ENCODE measurements around the gene CFAP299.

Gene CFAP299

DNA sequence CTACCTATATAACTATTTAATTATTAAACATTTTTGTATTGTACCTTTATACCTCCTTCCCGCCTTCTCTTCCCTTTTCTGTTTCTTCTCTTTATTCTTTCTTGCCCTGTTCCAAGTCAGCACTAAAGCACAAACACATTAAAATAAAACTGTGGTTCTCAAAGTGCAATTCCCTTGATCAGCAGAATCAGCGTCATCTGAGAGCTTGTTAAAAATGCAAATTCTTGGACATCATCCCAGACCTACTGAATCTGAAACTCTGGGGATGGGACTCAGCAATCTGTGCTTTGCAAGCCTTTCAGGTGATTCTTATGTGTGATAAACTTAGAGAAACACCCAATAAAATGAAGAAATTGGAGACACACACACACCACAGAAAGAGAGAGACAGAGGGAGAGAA, 516.5 kb downstream of the CFAP299 start:
- DNase-seq: no peak

DNA sequence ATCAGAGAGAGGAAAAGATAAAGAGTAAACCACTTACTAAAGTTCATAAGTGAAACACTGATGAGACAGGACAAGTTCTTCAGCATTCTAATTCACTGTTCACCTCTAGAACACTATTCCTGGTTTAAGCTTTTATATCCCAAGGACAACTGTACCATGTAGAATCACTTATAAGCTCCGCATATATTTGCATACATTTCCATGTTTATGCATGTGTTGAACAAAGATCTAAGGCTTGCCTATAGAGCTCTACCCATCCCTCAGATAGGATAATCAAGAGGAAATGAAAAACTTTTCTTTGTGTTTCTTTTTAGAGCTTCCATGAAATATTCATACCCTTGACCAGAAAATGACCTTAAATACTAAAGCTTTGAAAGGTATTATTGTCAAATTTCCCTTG, 538.0 kb downstream of the CFAP299 start:
- no peak for DNase-seq

DNA sequence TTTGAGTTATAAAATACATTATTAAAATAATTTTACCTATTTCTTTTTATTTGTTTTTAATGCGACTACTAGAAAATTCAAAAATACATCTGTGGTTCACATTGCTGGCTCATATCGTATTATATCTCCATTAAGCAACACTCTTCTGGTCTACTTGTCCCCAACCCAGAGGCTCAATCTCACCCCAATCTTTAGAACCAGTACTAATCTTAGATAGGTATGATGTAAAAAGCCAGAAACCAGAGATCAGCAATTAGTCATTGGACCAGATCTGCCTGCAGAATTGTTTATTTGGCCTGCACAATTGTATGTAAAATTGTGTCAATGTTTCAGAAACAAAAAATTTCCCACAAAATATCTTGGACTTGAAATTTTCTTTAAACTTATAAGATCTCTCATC, 539.4 kb downstream of the CFAP299 start:
- DNase-seq: no peak

DNA sequence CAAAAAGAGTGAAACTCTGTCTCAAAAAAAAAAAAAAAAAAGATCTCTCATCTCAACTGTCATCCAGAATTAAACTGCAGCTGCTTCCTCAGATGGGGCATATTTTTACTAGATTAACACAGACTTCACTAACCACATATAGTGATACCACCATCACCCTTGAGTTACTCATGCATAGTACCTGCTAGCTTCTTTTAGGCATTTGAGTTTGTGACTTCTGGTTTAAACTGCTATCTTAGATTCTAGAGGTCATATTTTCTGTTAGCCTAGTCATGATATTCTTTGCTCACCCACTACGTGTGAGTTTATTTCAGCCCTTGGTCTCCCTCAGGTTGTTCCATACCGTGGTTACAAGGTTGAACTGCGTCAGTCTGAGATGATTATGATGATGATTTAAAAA, 540.1 kb downstream of the CFAP299 start:
- DNase-seq: no peak

DNA sequence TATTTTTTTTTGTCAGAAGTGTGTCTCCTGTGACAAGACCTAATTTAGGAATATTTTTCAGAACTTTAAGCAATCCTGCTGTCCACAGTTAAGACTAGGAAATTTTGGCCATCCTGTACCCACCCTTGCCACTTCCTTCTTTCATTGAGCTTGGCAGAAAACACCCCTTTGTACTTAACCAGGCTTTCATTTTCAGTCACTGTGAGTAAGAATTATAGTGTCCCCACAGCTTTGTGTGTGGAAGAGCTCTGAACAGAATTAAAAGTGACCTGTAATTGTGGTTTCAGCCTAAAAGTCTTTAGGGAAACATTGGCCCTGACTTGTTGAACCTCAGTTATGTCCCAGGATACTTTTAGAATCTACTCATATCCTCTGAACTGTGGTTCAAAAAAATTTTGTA, 541.3 kb downstream of the CFAP299 start:
- no peak for DNase-seq

DNA sequence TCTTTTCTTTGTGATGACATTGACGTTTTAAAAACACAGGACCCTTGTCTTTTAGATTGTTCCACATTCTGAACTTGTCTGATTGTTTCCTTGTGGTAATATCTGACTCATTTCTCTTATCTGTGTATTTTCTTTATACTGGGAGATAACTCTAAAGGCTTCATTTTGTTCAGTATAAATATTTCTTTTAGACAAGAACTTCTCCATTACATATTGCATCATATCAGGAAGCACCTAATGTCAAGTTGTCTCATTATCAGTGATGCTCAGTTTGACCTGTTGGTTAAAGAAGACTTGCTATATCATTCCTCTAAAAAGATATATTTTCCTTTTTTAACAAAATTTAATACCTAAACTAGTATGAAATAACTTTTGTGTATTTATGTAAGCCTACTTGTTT, 542.7 kb downstream of the CFAP299 start:
- DNase-seq: no peak

DNA sequence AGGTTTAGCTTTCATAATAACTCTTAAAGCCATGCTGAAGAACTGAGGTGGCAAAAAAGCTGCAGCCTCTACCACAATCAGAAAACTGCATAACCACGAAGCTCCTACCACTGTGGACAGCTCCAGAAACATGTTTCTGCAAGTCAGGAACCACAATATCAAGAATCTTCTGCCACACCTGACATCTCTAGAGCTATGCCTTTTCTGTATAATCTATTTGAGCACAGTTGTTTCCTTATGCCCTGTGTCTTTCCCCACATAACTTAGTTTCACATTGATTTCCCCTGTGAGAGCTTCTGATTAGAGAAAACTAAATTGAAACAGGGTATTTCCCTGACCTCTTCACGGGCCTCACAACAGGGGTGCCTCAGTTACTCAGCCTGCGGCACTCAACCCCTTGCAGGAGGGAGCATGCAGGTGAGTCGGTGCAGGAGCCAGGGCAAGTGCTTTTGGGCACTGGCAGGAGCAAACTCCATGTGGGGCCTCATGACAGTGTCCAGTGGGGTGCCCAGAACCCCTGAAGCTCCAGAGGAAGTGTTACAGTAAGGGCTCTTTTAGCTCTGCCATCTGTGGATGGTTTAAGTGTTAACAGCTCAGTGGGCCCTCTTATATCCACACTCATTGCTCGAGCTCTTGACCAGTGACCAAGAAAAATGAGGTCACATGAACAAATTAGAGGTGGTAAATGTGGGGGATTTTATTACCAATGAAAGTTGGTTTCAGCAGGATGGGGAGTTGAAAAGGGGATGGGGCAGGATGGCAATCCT, 562.2 kb downstream of the CFAP299 start:
- no peak for DNase-seq

DNA sequence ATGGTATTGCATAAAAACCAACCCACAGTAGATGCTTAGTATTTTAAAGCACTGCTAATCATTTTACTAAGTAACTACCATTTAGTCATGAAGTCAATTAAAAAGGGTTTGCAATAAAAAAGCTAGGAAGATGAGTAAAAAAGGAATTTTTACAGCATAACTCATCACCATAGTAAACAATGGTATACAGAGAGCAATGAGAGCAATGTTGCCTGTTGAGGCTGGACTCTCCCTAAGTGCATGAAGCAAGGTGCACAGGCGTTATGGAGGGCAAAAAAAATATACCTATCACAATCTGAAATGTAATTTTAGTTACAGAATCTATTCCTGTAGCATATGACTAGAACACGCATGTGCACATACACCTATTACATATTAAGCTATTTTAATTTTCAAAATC, 565.4 kb downstream of the CFAP299 start:
- DNase-seq: no peak

DNA sequence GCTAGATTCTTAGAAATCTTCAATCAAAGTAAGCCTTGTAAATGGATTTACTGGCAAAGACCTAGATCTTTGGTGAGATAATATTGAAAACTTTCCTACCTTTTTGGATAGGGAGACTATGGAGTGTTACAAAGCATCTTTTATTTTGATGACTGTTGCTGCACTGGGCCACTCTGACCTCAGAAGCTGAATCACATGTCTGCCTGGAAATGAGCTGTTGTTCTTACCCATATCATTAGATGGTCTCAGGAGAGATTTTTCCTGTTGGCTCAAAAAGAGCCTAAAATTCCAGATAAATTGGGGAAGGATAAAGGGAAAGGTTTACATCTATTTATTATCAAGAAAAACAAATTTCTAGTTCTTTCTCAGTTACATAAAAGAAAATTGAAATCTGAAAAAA, 567.5 kb downstream of the CFAP299 start:
- no peak for DNase-seq

DNA sequence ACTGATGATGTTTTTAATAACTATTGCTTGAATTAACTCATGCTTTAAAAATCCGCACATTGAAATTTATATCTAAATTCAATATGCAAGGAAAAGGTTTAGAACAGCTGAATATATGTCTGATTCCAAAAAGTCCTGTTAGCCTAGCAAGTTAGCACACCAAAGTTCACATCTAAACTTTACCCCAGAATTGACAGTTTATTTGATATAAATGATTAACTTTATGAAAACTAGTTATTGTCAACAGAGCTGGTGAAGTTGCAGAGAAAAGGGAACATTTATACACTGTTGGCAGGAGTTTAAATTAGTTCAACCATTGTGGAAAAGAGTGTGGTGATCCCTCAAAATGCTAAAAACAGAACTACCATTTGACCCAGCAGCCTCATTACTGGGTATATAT, 574.4 kb downstream of the CFAP299 start:
- DNase-seq: no peak

DNA sequence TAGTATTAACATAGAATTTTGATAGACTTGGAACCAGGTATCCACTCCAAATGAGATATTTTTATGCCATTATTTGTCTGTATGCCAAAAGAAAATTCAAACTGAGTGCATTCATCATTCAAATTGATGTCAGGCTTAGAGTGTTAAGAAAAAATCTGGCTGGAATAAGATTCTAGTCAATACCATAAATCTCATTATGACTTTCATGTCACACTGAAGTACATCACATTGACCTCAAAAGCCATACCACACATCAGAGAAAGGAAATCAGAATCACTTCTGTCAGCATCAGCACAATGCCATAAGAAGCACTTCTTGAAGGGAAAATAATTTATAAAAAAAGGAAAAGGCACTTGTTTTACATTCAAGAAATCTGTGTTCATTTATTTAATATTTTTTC, 575.9 kb downstream of the CFAP299 start:
- no peak for DNase-seq

DNA sequence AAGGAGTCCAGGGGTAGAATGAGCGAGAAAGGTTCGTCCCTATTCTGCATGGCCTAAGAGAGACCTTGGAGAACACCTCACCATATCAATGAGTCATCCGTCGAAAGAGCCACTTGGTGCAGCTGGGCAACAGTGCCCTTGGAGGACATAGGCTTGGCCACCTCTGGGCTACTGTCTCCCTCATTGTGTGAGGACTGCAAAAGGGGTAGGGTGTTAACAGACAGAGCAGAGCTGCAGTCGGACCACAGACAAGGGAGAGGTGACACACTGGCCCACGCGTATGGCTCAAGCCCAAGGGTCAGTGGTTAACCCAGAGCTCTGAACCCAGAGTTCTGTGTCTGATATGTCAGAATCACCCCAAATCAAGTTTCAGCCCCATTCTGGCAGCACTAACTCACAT, 576.8 kb downstream of the CFAP299 start:
- no peak for DNase-seq

DNA sequence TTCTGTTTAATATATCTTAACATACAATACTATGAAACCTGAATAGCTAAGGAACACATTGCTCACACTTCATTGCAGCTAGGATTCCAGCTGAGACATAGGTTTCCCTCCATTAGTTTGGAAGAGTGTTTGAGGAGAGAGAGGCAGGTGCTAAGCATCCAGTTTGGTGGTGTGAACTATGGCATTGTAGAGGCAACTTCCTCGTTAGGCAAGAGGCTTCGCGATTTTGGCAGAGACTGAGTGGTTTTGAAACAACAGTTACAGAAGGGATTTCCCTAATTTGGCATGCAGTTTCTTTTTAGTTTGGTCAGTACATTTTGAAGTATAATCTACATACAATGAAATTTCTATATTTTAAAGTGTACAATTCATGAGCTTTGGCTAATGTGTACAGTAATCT, 577.9 kb downstream of the CFAP299 start:
- no peak for DNase-seq

DNA sequence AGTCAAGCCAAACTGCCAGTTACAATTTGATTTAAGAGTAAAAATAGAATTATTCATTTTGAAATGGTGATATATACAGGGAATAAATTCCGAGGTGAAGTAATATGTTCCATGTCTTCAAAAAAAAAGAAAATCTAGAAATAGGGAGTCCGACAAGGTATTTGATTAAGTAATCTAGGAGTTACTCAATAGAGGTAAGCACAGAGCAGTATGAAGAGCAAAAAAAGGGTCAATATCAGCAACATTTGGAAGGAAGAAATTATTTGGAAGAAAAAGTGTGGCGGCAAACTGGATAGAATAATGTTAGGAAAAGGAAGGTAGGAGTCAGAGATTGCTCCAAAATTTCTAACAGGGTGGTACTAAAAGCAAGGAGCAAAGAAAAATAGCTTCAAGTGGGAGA, 581.2 kb downstream of the CFAP299 start:
- DNase-seq: no peak

DNA sequence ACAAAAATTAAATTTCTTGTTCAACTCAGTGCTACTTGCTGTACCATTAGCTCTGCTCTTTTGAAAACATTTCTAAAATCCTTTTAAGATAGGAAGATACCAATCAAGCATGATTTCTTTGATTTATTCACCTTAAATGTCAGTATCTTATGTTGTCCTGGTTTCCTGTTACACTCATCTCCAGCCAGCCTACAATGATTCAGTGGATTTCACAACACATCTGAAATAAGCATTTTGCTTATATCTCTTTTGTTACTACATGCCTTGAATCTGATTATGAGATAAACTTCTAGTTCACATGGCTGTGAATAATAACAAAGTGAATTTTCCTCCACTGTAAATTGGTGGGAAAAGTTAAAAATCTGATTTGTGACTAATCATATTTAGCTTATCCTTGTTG, 582.5 kb downstream of the CFAP299 start:
- no peak for DNase-seq

DNA sequence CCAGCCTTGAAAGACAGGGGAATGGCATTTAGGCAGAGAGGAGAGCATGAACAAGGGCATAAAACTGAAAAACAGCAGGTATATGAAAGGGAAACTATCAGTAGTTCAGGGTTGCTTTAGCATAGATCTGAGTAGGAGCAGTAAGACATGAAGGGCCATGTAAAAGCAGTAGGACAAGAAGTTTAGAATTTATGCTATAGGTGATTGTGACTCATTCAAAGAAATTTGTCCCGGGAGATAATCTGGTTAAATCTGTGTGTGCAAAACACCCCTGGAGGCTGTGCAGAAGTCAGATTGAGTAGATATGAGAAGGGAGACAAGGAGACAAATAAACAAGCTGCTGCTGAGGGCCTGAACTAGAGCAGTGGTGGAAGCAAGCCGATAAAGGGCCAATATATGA, 585.9 kb downstream of the CFAP299 start:
- DNase-seq: no peak

DNA sequence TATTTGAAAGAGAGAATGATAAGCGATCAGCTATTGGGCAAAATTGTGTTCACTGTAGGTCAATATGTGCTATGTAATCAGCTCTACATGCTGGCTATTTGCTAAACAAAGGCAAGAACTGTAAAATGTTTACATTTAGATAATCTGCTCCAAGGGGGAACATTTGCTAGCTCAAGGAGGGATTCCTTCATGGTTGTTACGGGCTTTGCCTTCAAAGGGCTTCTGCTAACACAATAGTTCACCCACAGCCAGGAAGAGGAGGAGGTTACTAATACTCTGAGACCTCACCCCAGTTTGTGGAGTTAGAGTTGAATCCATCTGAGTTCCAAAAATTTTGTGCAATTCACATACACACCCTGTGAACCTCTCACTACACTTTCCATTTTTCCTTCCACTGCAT, 587.4 kb downstream of the CFAP299 start:
- DNase-seq: no peak

DNA sequence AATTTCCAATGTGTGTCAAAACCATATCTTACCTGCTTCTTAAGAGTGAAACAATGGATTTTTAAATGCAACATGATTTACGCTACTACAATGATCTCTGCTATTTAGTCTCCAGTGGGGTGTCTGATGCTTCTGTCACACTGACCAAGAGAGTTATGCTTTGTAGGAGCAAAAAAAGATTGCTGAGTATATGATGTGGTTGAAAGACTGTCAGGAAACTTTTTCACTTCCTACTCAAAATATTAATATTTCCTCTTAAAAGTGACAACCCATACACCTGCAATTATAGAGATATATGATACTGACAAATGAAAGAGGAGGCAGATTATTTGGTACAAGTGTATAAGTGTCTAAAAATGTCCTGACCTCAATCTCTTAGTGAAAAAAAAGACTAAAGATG, 589.8 kb downstream of the CFAP299 start:
- no peak for DNase-seq

DNA sequence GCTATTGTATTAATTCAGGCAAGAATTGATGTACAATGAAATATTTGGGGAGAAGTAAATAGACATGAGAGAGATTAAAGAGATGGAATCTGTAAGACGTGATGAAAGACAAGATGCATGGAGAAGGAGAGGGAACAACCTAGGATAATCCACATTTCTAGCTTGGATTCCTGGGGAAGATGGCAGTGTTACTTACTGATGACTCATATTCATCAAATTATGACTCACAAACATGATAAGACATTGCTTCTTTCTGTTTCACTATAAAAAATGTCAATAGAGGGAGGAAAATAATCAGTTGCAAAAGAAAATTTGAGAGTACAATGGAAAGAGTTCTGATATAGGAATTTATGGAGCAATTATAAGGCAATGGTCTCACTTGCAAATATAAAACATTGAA, 590.9 kb downstream of the CFAP299 start:
- no peak for DNase-seq

DNA sequence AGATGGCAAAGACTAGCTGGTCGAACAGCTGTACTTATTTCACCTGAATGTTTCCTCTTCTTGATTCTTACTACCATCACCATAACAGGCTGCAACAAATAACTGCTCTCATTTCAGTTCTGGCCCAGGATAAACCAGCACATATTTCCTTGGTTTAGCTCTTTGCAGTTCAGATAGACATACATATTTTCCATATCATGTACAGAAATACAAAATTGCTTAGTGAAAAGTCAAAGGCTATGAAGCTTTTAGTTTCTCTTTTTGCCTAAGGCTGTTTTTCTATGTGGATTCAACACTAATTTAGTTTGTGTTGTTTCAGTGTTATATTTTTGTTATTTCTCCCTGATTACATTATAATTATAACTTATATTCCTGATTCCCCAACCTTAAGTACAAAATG, 591.4 kb downstream of the CFAP299 start:
- DNase-seq: no peak

DNA sequence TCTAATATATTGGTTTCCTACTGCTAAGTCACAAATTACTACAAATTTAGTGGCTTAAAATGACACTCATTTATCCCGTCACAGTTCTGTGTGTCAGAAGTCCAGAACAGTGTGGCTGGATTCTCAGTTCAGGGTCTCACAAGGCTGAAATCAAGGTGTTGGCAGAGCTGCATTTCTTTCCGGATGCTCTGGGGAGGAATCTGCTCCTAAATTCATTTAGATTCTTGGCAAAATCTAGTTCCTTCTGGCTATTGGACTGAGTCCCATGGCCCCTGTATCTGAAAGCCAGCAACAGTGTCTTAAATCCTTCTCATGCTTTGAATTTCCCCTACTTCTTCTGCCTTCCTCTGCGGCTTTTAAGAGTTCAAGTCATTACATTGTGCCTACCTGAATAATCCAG, 591.9 kb downstream of the CFAP299 start:
- DNase-seq: no peak

DNA sequence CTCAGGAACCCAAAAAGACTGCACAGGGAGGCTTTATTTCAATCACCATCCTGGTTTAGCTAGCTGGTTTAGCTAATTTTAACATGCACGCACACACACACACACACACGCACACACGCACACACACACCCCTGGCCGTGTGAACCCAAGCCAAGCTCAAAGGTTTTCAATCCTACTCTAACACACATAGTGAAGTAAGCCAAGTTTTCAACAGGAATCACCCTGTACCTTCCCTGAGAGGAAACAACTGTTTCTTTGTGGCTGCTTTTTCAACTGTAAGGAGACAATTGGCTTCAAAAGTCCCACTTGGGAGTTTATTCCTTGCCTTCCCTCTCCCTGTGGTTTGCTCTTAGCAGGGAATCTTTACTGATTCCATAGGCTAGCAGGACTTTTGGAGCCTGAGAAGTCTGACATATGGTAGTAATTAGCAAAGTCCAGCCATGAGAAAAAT, 596.1 kb downstream of the CFAP299 start:
- no peak for DNase-seq

DNA sequence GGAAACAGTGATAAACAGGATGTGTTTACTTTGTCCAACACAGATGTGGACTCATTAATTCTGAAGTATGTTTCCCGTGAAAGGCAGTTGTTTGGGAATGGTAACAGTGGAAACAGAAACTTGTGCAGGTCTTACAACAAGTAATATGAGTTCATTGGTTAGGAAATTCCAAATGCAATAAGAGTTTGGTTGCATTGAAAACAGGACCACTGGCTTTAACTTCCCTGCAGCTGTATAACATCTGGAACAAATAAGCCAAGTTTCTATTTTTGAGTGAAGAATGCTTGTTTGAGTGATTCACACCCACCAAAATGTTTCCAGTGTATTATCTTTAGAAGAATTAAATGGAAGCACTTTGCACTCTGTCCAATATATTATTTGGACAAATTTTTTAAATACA, 612.6 kb downstream of the CFAP299 start:
- no peak for DNase-seq

DNA sequence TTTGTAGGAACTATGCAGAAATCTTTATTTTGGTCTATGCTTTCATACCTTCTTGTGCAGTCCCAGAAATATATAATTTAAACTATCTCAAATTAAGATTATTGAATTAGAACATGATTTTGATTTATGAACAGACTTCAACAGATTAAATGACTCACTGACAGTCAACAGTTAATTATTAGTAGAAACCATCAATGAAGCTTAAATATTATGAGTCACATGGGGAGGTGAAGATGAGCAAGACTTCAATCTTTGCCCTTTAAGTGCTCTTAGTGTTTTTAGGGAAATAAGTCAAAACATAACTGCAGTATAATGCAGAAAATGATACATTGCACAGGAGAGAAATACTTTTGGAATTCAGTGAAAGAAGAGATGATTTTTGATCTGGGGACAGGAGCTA, 613.5 kb downstream of the CFAP299 start:
- no peak for DNase-seq

DNA sequence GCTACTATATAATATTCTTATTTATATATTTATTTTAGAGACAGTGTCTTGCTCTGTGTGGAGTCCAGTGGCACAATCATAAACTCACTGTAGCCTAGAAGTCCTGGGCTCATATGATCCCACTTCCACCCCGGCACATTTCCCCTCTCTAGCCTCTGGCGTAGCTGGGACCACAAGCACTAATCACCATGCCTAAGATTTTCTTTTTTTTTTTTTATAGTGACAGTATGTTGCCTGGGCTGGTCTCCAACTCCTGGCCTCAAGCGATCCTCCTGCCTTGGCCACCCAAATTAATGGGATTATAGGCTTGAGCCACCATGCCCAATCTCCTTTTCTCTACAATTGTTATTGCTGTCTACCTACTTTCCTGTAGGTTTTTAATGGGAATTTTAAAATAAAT, 620.9 kb downstream of the CFAP299 start:
- no peak for DNase-seq

DNA sequence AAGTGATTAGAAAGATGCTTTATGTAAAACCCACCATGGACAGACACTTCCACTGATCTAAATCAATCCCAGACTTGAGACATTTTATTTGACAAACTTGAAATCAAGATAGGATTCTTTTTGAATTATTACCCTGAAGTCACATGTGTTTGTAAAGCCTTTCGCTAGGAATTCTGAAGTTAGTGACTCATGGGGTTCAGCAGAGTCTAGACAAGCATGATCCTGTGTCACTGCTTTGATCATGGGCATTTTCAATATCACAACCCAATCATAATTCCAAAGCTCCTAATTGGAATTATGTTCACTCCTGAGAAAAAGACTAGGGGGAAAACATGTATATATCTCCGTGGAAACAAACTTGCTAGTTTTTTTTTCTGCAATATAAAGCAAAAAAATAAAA, 627.5 kb downstream of the CFAP299 start:
- no peak for DNase-seq

Measured in stimulated activated naive CD4-positive, alpha-beta T cell (primary cell).